H1 (cell line): ENCODE data around the gene RNF123. TPM values are rescaled to one million over a fixed set of nuclear protein-coding genes. Genes with fewer than 3 reads are reported as not detected.

Experiments used
- CTCF ChIA-PET: fragments of 300-600 bp; sonication (Branson Sonifier 250); formaldehyde crosslinking; loops from one replicate; lab custom pipeline; 2021; ENCODE audit not compliant: partially characterized antibody; lab: Charles Lee
- POLR2A ChIA-PET: fragments of 300-600 bp; sonication (Branson Sonifier 250); formaldehyde crosslinking; loops from one replicate; lab custom pipeline; 2021; ENCODE audit warnings: inconsistent platforms; ENCODE audit not compliant: partially characterized antibody; lab: Charles Lee
- DNase-seq, 2 experiments: peaks; one replicate each; pipeline versions ENCODE4 v3.0.0 to v3.0.0-alpha.2; 2010 to 2022; ENCODE audit warnings: low spot score in 2 of 2, low read depth in 1 of 2, mixed read lengths in 1 of 2
- FAIRE-seq: peaks from 2 replicates; lab custom pipeline; 2011; peaks lifted over from hg19 to GRCh38; lab: Jason Lieb, UNC
- H2AFZ ChIP-seq: 2 replicates; pipeline ENCODE4 v1.8.1; 2012; ENCODE audit warnings: low read length, inconsistent platforms
- H2AK5ac ChIP-seq: 2 replicates; pipeline ENCODE4 v1.6.1; 2013; ENCODE audit warnings: low read depth, low read length
- H2BK120ac ChIP-seq: replicated peaks from 2 replicates; pipeline ENCODE3; 2013; ENCODE audit warnings: low read depth, low read length, inconsistent platforms
- H2BK12ac ChIP-seq: 2 replicates; pipeline ENCODE4 v1.6.1; 2013; ENCODE audit warnings: low read depth, low read length
- H2BK15ac ChIP-seq: 2 replicates; pipeline ENCODE4 v1.6.1; 2013; ENCODE audit warnings: low read length
- H2BK20ac ChIP-seq: 2 replicates; pipeline ENCODE4 v1.6.1; 2013; ENCODE audit warnings: low read length
- H2BK5ac ChIP-seq: 2 replicates; pipeline ENCODE4 v1.6.1; 2013; ENCODE audit warnings: low read depth, low read length
- H3K14ac ChIP-seq: 2 replicates; pipeline ENCODE4 v1.6.1; 2013; ENCODE audit warnings: inconsistent platforms; ENCODE audit not compliant: insufficient read length
- H3K18ac ChIP-seq: 2 replicates; pipeline ENCODE4 v1.6.1; 2013; ENCODE audit warnings: low read length; ENCODE audit errors: extremely low read depth
- H3K23ac ChIP-seq: 2 replicates; pipeline ENCODE4 v1.6.1; 2013; ENCODE audit warnings: inconsistent platforms; ENCODE audit not compliant: insufficient read length
- H3K23me2 ChIP-seq: 2 replicates; pipeline ENCODE4 v1.6.1; 2013; ENCODE audit warnings: low read depth, low read length
- H3K27ac ChIP-seq: 2 replicates; pipeline ENCODE4 v1.6.1; 2011; ENCODE audit warnings: low read depth, low read length, inconsistent platforms
- H3K27me3 ChIP-seq, 4 experiments: replicated peaks in 1 of 4; 1 replicate in 1 of 4; 2 replicates in 3 of 4; pipeline versions ENCODE4 v1.6.1 to v1.8.1; 2011 to 2013; ENCODE audit warnings: low read length in 3 of 4, mild to moderate bottlenecking in 3 of 4, inconsistent platforms in 2 of 4, mixed read lengths in 2 of 4, moderate library complexity in 1 of 4; ENCODE audit not compliant: control insufficient read depth in 3 of 4, insufficient read depth in 3 of 4; ENCODE audit errors: extremely low read depth in 1 of 4
- H3K36me3 ChIP-seq, 4 experiments: 2 replicates each; pipeline versions ENCODE4 v1.6.1 to v1.8.1; 2011 to 2013; ENCODE audit warnings: mild to moderate bottlenecking in 4 of 4, low read length in 3 of 4, moderate library complexity in 2 of 4, control low read depth in 1 of 4, inconsistent platforms in 1 of 4; ENCODE audit not compliant: insufficient read depth in 4 of 4, control insufficient read depth in 2 of 4
- H3K4ac ChIP-seq: replicated peaks from 2 replicates; pipeline ENCODE3; 2013; ENCODE audit warnings: low read length, low read depth, mixed read lengths, inconsistent platforms; ENCODE audit not compliant: insufficient read length
- H3K4me1 ChIP-seq, 4 experiments: replicated peaks in 1 of 4; 1 replicate in 1 of 4; 2 replicates in 3 of 4; pipeline versions ENCODE4 v1.6.1 to v1.8.1; 2011 to 2013; ENCODE audit warnings: low read length in 3 of 4, inconsistent platforms in 2 of 4, mixed read lengths in 1 of 4; ENCODE audit not compliant: insufficient read depth in 4 of 4, control insufficient read depth in 3 of 4
- H3K4me2 ChIP-seq, 2 experiments: 2 replicates each; pipeline versions ENCODE4 v1.6.1 to v1.8.1; 2011 to 2013; ENCODE audit warnings: low read depth in 2 of 2, low read length in 2 of 2, control low read depth in 1 of 2, inconsistent platforms in 1 of 2, mild to moderate bottlenecking in 1 of 2; ENCODE audit not compliant: insufficient read depth in 1 of 2
- H3K4me3 ChIP-seq, 4 experiments: fragments of 200-600, 300-600 bp in 1 of 4; sonication (generic), shearing (Covaris generic), sonication (Bioruptor Twin) in 1 of 4; 2 replicates each; pipeline versions ENCODE4 v1.5.1 to v1.8.1; 2011 to 2016; ENCODE audit warnings: low read length in 4 of 4, low read depth in 3 of 4, control low read depth in 2 of 4, inconsistent platforms in 2 of 4, mild to moderate bottlenecking in 2 of 4, mixed read lengths in 1 of 4, moderate library complexity in 1 of 4; ENCODE audit not compliant: insufficient read depth in 2 of 4; ENCODE audit errors: extremely low read depth in 1 of 4
- H3K56ac ChIP-seq: replicated peaks from 2 replicates; pipeline ENCODE3; 2013; ENCODE audit warnings: low read depth, mild to moderate bottlenecking, mixed read lengths, low read length, inconsistent platforms; ENCODE audit not compliant: insufficient read length
- H3K79me1 ChIP-seq: 2 replicates; pipeline ENCODE4 v1.6.1; 2013; ENCODE audit warnings: low read depth, low read length, control low read depth
- H3K79me2 ChIP-seq, 2 experiments: 2 replicates each; pipeline versions ENCODE4 v1.6.1 to v1.8.1; 2012 to 2013; ENCODE audit warnings: low read length in 2 of 2, mild to moderate bottlenecking in 2 of 2, inconsistent platforms in 1 of 2; ENCODE audit not compliant: insufficient read depth in 2 of 2, control insufficient read depth in 1 of 2
- H3K9ac ChIP-seq, 4 experiments: replicated peaks in 1 of 4; 1 replicate in 1 of 4; 2 replicates in 3 of 4; pipeline versions ENCODE4 v1.6.1 to v1.8.1; 2011 to 2013; ENCODE audit warnings: low read depth in 3 of 4, low read length in 3 of 4, control low read depth in 2 of 4, mild to moderate bottlenecking in 2 of 4, moderate library complexity in 2 of 4, inconsistent platforms in 1 of 4; ENCODE audit errors: extremely low read depth in 1 of 4
- H3K9me3 ChIP-seq, 2 experiments: 2 replicates each; pipeline versions ENCODE4 v1.6.1 to v1.8.1; 2012 to 2013; ENCODE audit warnings: mild to moderate bottlenecking in 2 of 2, moderate library complexity in 2 of 2, control low read depth in 1 of 2, inconsistent platforms in 1 of 2, low read depth in 1 of 2, low read length in 1 of 2, mixed read lengths in 1 of 2; ENCODE audit not compliant: insufficient read depth in 2 of 2
- H4K20me1 ChIP-seq, 2 experiments: replicated peaks in 1 of 2; 2 replicates each; pipeline versions ENCODE3 to v1.8.1; 2011 to 2013; ENCODE audit warnings: inconsistent platforms in 2 of 2, low read length in 2 of 2, mild to moderate bottlenecking in 1 of 2; ENCODE audit not compliant: insufficient read depth in 2 of 2, control insufficient read depth in 1 of 2
- H4K5ac ChIP-seq: 2 replicates; pipeline ENCODE4 v1.6.1; 2013; ENCODE audit warnings: low read length, low read depth, mixed read lengths, inconsistent platforms; ENCODE audit not compliant: insufficient read length
- H4K8ac ChIP-seq: 2 replicates; pipeline ENCODE4 v1.8.0; 2013; ENCODE audit warnings: mild to moderate bottlenecking, moderate library complexity, low read length, inconsistent platforms; ENCODE audit not compliant: insufficient read depth; ENCODE audit errors: extremely low read depth
- H4K91ac ChIP-seq: replicated peaks from 2 replicates; pipeline ENCODE3; 2013; ENCODE audit warnings: low read length, mixed read lengths, inconsistent platforms; ENCODE audit not compliant: insufficient read length
- SP2 ChIP-seq: IDR thresholded peaks from 2 replicates; pipeline ENCODE4 v1.6.1; 2012; ENCODE audit warnings: mild to moderate bottlenecking, low read length, inconsistent platforms
- WGBS, 2 experiments: shearing (Covaris generic) in 1 of 2; methylation state at CpG; one replicate each; pipeline versions ENCODE4 v1.1.6 to v1.1.7; 2013 to 2015; ENCODE audit warnings: low lambda C conversion rate in 2 of 2, mixed read lengths in 2 of 2, inconsistent platforms in 1 of 2, low coverage in 1 of 2, missing lambda C conversion rate in 1 of 2; ENCODE audit not compliant: insufficient replicate concordance in 2 of 2, insufficient coverage in 1 of 2, insufficient read length in 1 of 2; ENCODE audit errors: extremely low coverage in 1 of 2, missing lambda C conversion rate in 1 of 2; 5-methylcytosine and 5-hydroxymethylcytosine counted together
- polyA plus RNA-seq, 7 experiments: library from polyadenylated mRNA; depleted of rRNA in 3 of 7; stranded (reverse) in 5 of 7; unstranded in 2 of 7; fragments of >200 nt in 5 of 7; fragments of 200-250 nt in 2 of 7; gene quantifications; 1 replicate in 5 of 7; 2 replicates in 1 of 7; 4 replicates in 1 of 7; pipeline versions ENCODE4 v1.2.1 to v1.2.3, GENCODE V29; 2011 to 2013; ENCODE audit warnings: missing spikeins in 2 of 7, mixed read lengths in 2 of 7
- total RNA-seq: library from RNA; stranded (reverse); fragmentation: NEBNext Ultra II Directional; extraction: Animal tissue kit (Norgen Biotek cat#: 25700); gene quantifications from 2 replicates; pipeline ENCODE4 v1.2.1, GENCODE V29; 2021

RNF123 gene
- total and polyA plus RNA-seq, 2 of the 8 experiments (the other 6 are each of a cell fraction or from before 2014, with no cell fraction given) = 30.5 to 57.7 TPM

GRCh38 chr3:49670940-49671290, 18.4 kb upstream of the RNF123 start:
- Histone ChIP-seq H2BK15ac (no peak overlapping the region), H3K4me1 (peaks cover 0 to 10% (median 6%) of the 10 kb centered on the region in 4 experiments; a peak in 4 of 7 replicates), H3K9ac (no peak overlapping the region), H2AK5ac (0 out of 2 replicates have a peak overlapping the region, but pooled peaks have one; percentile 17), H3K4me2 (no peak overlapping the region), H3K9me3 (no peaks in the 10 kb centered on the region), H3K36me3 (peaks cover 0 to 3% (median 2%) of the 10 kb centered on the region in 4 experiments; a peak in 2 of 8 replicates), H2BK120ac (no peak overlapping the region), H3K4ac (no peak overlapping the region), H3K79me1 (peaks cover 8% of the 10 kb centered on the region; the same call in 1 of the 2 replicates), H3K27ac (no peak overlapping the region), H4K8ac (no peak overlapping the region), H3K27me3 (no peaks in the 10 kb centered on the region), H4K91ac (no peak overlapping the region), H2BK12ac (no peak overlapping the region), H4K5ac (no peak overlapping the region), H2BK5ac (no peak overlapping the region), H3K18ac (no peak overlapping the region), H2AFZ (no peak overlapping the region), H3K79me2 (peaks cover 0 to 17% of the 10 kb centered on the region in 2 experiments; a peak in 1 of 4 replicates), H4K20me1 (peaks cover 0 to 5% of the 10 kb centered on the region in 2 experiments), H3K56ac (no peak overlapping the region), H2BK20ac (no peak overlapping the region), H3K4me3 (no peak overlapping the region), H3K14ac (no peak overlapping the region), H3K23ac (no peak overlapping the region), H3K23me2 (peaks cover 13% of the 10 kb centered on the region; the same call in 1 of the 2 replicates)
- TF ChIP-seq SP2 = no peak
- ChIA-PET CTCF (interaction anchor here (0.5 to 5.4 kb wide), 34 partner anchors 8 to 340 kb away, joined by 3 to 159 read pairs (median 5); partner anchors contain the start of gene BSN), POLR2A (interaction anchor here (0.6 to 3.0 kb wide), 5 partner anchors 17 to 134 kb away, joined by 3 to 21 read pairs (median 4); no protein-coding TSS in a partner anchor)
- 55% methylated on average over 6 of the region's 6 CpGs; no CpG with 5 or more reads in 1 of the 2 experiments for WGBS, 2 experiments
- DNase-seq (no peak), FAIRE-seq (no peak)
